ENCODE data around the gene MRPS27.

GRCh38 chr5:72246954-72247442 is 73.0 kb downstream of the MRPS27 start:
- no peak for TF ChIP-seq CTCF (IDR thresholded peaks at IDR 0.05 in 8 of 11, conservative IDR thresholded peaks at IDR 0.05 in 3 of 11)
- no peak for TF ChIP-seq POLR2A (IDR thresholded peaks at IDR 0.05)

All from spleen (tissue), 7 donors.